PFSK-1 (cell line): ENCODE measurements around the gene PRIM1.

Experiments
- FOXP2 ChIP-seq: optimal IDR thresholded peaks from 2 replicates; pipeline ENCODE3; 2011; ENCODE audit warnings: borderline replicate concordance, control low read depth, inconsistent platforms; ENCODE audit not compliant: insufficient read depth; ENCODE audit errors: extremely low read length, extremely low read depth
- POLR2AphosphoS5 ChIP-seq: IDR thresholded peaks from 2 replicates; pipeline ENCODE4 v1.6.1; 2012; ENCODE audit warnings: low read depth, mild to moderate bottlenecking, control low read depth, low read length, moderate library complexity
- REST ChIP-seq, 2 experiments: IDR thresholded peaks; 2 replicates each; pipeline versions ENCODE4 v1.6.1 to v1.8.0; 2011 to 2012; ENCODE audit warnings: low read depth in 2 of 2, low read length in 2 of 2, control low read depth in 1 of 2, inconsistent platforms in 1 of 2, mild to moderate bottlenecking in 1 of 2, moderate library complexity in 1 of 2; ENCODE audit not compliant: insufficient read depth in 1 of 2
- SIN3A ChIP-seq: IDR thresholded peaks from 2 replicates; pipeline ENCODE4 v1.6.1; 2012; ENCODE audit warnings: mild to moderate bottlenecking, low read length, moderate library complexity, borderline replicate concordance; ENCODE audit not compliant: insufficient read depth
- TAF1 ChIP-seq: IDR thresholded peaks from 2 replicates; pipeline ENCODE4 v1.6.1; 2012; ENCODE audit warnings: low read length, control low read depth, borderline replicate concordance; ENCODE audit not compliant: insufficient read depth

Gene PRIM1

GRCh38 chr12:56718149-56718548 is 34.0 kb downstream of the PRIM1 start:
- TF ChIP-seq SIN3A (no peak), TAF1 (no peak), POLR2AphosphoS5 (no peak), REST (IDR thresholded peaks at IDR 0.05; ENCODE audit: insufficient read depth in 1 of 2, low read depth in 2 of 2, low read length in 2 of 2) (no peak), FOXP2 (no peak)

GRCh38 chr12:56716933-56717880 is 34.9 kb downstream of the PRIM1 start:
- TF ChIP-seq SIN3A = no peak
- TF ChIP-seq REST (IDR thresholded peaks at IDR 0.05; ENCODE audit: insufficient read depth in 1 of 2, low read depth in 2 of 2, low read length in 2 of 2) = no peak
- no peak for TF ChIP-seq FOXP2
- no peak for TF ChIP-seq POLR2AphosphoS5
- TF ChIP-seq TAF1 = no peak

- TF ChIP-seq REST (IDR thresholded peaks at IDR 0.05; ENCODE audit: insufficient read depth in 1 of 2, low read depth in 2 of 2, low read length in 2 of 2) (no peak), POLR2AphosphoS5 (0 out of 2 replicates have a peak, but pooled peaks have one; percentile 22)
These were observed 35.7 kb downstream of the PRIM1 start for GRCh38 chr12:56716458-56716857.

- TF ChIP-seq REST (IDR thresholded peaks at IDR 0.05; ENCODE audit: insufficient read depth in 1 of 2, low read depth in 2 of 2, low read length in 2 of 2) (no peak), FOXP2 (no peak), TAF1 (no peak), POLR2AphosphoS5 (no peak)
These were observed 36.3 kb downstream of the PRIM1 start for GRCh38 chr12:56715798-56716197.
